OCI-LY3 (cell line): Measurements from ENCODE around the gene ABHD8.

ENCODE experiments used
- H2AFZ ChIP-seq: fragments of 200-600, 300-600 bp; shearing (Covaris generic); 2 replicates; pipeline ENCODE4 v1.6.0; 2014; ENCODE audit warnings: antibody characterized with exemption, low read depth, low read length
- H3K27ac ChIP-seq: fragments of 200-600, 300-600 bp; sonication (generic); 2 replicates; pipeline ENCODE4 v1.5.1; 2014; ENCODE audit warnings: mild to moderate bottlenecking, low read length, moderate library complexity, mixed read lengths
- H3K27me3 ChIP-seq: fragments of 200-600, 300-600 bp; sonication (generic); 2 replicates; pipeline ENCODE4 v1.6.1; 2014; ENCODE audit warnings: low read depth, low read length, mixed read lengths
- H3K36me3 ChIP-seq: fragments of 200-600, 300-600 bp; sonication (generic); replicated peaks from 2 replicates; pipeline ENCODE3; 2014; ENCODE audit warnings: low read depth, low read length, mixed read lengths
- H3K4me1 ChIP-seq: fragments of 300-600, 200-600 bp; sonication (generic); 2 replicates; pipeline ENCODE4 v1.6.1; 2014; ENCODE audit warnings: low read length, mixed read lengths
- H3K4me2 ChIP-seq: fragments of 200-600, 300-600 bp; sonication (generic); 2 replicates; pipeline ENCODE4 v1.6.1; 2014; ENCODE audit warnings: low read length, mixed read lengths
- H3K4me3 ChIP-seq: fragments of 300-600, 200-600 bp; sonication (generic); 2 replicates; pipeline ENCODE4 v1.5.1; 2014; ENCODE audit warnings: antibody characterized with exemption, mild to moderate bottlenecking, low read length, moderate library complexity
- H3K79me2 ChIP-seq: fragments of 300-600, 200-600 bp; shearing (Covaris generic); 2 replicates; pipeline ENCODE4 v1.6.1; 2014; ENCODE audit warnings: mild to moderate bottlenecking, low read length, mixed read lengths
- H3K9ac ChIP-seq: fragments of 300-600, 200-600 bp; shearing (Covaris generic); 2 replicates; pipeline ENCODE4 v1.6.0; 2014; ENCODE audit warnings: mild to moderate bottlenecking, low read length, moderate library complexity
- H3K9me3 ChIP-seq: fragments of 200-600, 300-600 bp; shearing (Covaris generic); 2 replicates; pipeline ENCODE4 v1.6.1; 2014; ENCODE audit warnings: low read length, mixed read lengths; ENCODE audit not compliant: insufficient read depth
- H4K20me1 ChIP-seq: fragments of 200-600, 300-600 bp; sonication (generic); 2 replicates; pipeline ENCODE4 v1.6.1; 2016; ENCODE audit warnings: low read length, mixed read lengths; ENCODE audit not compliant: insufficient read depth
- CTCF ChIP-seq: fragments of 200-600, 300-600 bp; sonication (generic); IDR thresholded peaks from 2 replicates; pipeline ENCODE4 v1.5.1; 2014; ENCODE audit warnings: antibody characterized with exemption, low read length, low read depth
- EZH2phosphoT487 ChIP-seq: fragments of 200-600 bp; shearing (Covaris generic); IDR thresholded peaks from 2 replicates; pipeline ENCODE4 v1.6.1; 2018; ENCODE audit warnings: antibody characterized with exemption, mixed run types, low read depth

The ABHD8 gene

DNA sequence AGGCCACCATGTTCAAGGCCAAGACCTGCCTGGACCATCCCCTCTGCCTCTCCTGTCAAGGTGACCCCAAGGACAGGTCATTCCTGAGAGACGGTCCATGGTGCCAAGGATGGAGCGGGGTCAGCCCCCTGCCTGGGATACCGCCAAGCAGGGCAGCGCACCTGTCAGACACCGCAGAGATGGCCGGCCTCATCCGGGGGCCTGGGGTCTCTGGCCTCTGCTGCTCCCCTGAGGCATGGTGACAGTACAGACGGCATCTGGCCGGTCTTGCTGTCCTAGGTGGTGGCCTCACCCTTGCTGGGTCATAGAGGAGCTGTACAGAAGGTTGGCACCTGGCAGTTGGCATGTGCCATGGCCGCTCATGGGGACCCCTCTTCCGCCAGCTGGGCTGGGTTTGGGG is 17.2 kb upstream of the ABHD8 start:
- Histone ChIP-seq H3K36me3 (peaks cover 19% of the 10 kb centered on the region), H3K4me3 (no peak overlapping the region), H2AFZ (no peak overlapping the region), H3K9me3 (no peaks in the 10 kb centered on the region), H3K27me3 (no peaks in the 10 kb centered on the region), H3K27ac (no peak overlapping the region), H3K4me1 (no peaks in the 10 kb centered on the region), H3K4me2 (no peak overlapping the region), H3K9ac (no peak overlapping the region), H3K79me2 (no peaks in the 10 kb centered on the region), H4K20me1 (no peaks in the 10 kb centered on the region)
- no peak for TF ChIP-seq EZH2phosphoT487
- no peak for TF ChIP-seq CTCF

DNA sequence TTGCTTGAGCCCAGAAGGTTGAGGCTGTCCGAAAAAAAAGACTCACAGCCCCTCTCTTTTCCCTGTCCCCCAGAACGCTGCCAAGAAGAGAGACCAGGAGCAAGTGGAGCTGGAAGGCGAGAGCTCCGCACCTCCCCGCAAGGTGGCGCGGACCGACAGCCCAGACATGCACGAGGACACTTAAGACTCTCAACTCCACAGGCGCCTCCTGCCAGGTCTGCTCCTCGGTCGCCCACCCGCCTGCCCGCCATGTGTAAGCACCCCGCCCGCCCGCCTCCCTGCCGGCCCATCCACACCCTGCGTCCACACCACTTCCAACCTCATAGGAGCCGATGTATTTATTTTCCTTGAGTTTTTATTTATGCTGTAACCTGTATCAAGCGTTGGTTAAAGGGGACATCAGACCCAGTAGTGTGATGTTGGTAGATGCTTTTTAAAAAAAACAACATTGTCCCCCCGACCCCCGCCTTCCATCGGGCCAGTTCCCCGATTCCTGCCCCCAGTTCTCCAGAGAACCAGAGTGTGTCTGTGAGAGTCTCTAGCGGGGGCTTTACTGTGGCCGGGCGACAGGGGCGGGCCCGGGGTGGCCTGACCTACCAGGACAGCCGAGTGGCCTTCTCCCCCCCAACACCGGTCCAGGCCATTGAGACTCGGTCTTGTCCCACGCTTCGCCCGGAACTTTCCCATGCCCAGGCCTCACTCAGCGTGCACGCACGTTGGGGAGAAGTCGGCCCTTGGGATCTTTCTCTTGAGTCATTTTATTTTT is 16.4 kb upstream of the ABHD8 start:
- TF ChIP-seq EZH2phosphoT487 (no peak), CTCF (no peak)
- peaks cover 20% of the 10 kb centered on the region for H3K36me3 ChIP-seq

DNA sequence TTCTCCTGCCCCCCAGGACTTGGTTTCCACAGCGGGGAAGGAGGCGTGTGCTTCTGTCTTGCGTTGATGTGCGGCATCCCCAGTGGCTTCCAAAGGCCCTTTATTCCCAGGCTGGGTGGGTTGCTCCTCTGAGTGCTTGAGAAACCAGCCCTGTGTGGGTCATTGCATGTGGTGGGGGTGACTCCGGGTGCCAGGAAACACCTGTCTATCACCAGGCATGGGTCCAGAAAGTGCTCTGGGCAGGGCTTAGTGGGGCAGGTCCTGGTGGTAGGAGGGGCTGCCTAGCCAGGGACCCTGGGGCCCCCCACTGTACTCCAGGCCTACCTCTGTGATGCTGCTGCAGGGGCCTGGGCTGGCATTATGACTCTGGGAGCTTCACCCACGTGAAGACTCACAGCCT is 15.7 kb upstream of the ABHD8 start:
- Histone ChIP-seq H3K9ac (no peak overlapping the region), H3K36me3 (peaks cover 27% of the 10 kb centered on the region), H3K4me2 (no peak overlapping the region), H3K4me3 (no peak overlapping the region), H4K20me1 (no peaks in the 10 kb centered on the region), H3K79me2 (no peaks in the 10 kb centered on the region), H3K4me1 (no peaks in the 10 kb centered on the region), H3K27me3 (no peaks in the 10 kb centered on the region), H3K9me3 (no peaks in the 10 kb centered on the region), H3K27ac (no peak overlapping the region), H2AFZ (no peak overlapping the region)
- no peak for TF ChIP-seq CTCF
- TF ChIP-seq EZH2phosphoT487, result no peak

More for the DNA sequence above, 16.4 kb upstream of the ABHD8 start:
- Histone ChIP-seq H3K27ac (no peak overlapping the region), H3K79me2 (no peaks in the 10 kb centered on the region), H4K20me1 (no peaks in the 10 kb centered on the region), H3K27me3 (no peaks in the 10 kb centered on the region), H3K9ac (no peak overlapping the region), H2AFZ (no peak overlapping the region), H3K4me2 (no peak overlapping the region), H3K4me1 (no peaks in the 10 kb centered on the region), H3K9me3 (no peaks in the 10 kb centered on the region), H3K4me3 (no peak overlapping the region)

DNA sequence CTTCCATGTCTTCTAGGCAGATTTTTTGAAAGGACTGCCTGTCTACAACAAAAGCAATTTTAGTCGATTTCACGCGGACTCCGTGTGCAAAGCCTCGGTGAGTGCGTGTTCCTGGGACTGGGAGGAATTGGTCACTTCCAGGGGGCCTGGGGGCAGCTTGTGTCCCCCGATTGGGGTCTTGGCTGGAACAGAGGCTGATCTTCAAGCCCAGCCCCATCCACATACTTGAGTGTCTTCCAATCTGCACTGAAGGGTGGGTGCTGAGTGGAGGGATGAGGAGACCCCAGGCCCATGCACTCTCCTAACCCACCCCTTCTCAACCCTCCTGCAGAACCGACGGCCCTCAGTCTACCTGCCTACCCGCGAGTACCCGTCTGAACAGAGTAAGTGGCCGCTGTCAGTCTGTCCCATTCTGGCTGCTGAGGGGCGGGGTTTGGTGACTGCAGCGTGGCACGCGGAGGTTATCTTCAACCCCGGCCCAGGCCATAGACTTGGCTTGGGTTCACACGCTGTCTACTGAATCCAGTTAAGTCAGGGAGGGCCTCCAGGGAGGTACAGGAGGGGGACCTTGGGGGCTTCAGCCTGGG is 10.9 kb upstream of the ABHD8 start:
- no peak overlapping the region for H2AFZ ChIP-seq
- peaks cover 9% of the 10 kb centered on the region for H3K4me1 ChIP-seq
- peaks cover 36% of the 10 kb centered on the region for H3K79me2 ChIP-seq
- H3K4me3 ChIP-seq, result no peak overlapping the region
- no peak overlapping the region for H3K27ac ChIP-seq
- no peak overlapping the region for H3K4me2 ChIP-seq
- no peaks in the 10 kb centered on the region for H3K9me3 ChIP-seq
- peaks cover 12% of the 10 kb centered on the region; the same call in 1 of the 2 replicates for H4K20me1 ChIP-seq
- TF ChIP-seq CTCF (no peak), EZH2phosphoT487 (no peak)
- no peaks in the 10 kb centered on the region for H3K27me3 ChIP-seq
- peaks cover 22% of the 10 kb centered on the region for H3K36me3 ChIP-seq
- H3K9ac ChIP-seq, result no peak overlapping the region
